Measurements from ENCODE around the gene ZG16. TPM values are rescaled to one million over a fixed set of nuclear protein-coding genes. Genes with fewer than 3 reads are reported as not detected.

Gene ZG16, protein sequence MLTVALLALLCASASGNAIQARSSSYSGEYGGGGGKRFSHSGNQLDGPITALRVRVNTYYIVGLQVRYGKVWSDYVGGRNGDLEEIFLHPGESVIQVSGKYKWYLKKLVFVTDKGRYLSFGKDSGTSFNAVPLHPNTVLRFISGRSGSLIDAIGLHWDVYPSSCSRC
- not detected in 2 replicates for polyA plus RNA-seq

GRCh38 chr16:29777576-29778350, at the start of gene ZG16:
TSS of gene ZG16 (plus strand) at chr16:29778256. CDS start at chr16:29779267, 1,011 bp downstream.

DNA sequence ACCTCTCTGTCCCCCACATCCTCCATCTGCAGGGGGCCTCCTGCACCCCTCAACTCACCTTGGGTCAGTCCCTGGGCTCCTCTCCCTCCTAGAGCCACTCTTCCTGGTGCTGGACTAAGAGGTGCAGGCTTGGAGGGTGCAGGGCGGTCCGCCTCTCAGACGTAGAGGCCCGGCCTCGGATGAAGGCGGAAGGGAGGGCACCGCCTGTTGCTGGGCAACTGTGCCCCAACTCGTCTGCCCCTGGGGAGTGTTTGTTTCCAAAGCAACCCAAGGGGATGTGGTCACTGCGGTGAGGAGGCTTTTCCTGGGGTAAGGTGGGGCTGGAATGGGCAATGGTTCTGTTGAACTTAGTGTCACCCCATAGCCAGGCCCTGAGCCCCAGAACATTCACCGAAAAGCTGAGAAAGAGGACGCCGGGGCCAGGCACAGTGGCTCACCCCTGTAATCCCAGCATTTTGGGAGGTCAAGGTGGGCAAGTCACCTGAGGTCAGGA, 32.2 kb upstream of the ZG16 start, which contains the start of gene C16orf54:
C16orf54 (minus strand) TSS at position 138 of the 493 bp plus-strand sequence. CDS start 1,039 bp downstream, outside the sequence.

GRCh38 chr16:29790183-29790948, 12.3 kb downstream of the ZG16 start, which contains the start of gene KIF22:
TSS of gene KIF22 (plus strand) at chr16:29790751. CDS start at chr16:29790760, 9 bp downstream.

DNA sequence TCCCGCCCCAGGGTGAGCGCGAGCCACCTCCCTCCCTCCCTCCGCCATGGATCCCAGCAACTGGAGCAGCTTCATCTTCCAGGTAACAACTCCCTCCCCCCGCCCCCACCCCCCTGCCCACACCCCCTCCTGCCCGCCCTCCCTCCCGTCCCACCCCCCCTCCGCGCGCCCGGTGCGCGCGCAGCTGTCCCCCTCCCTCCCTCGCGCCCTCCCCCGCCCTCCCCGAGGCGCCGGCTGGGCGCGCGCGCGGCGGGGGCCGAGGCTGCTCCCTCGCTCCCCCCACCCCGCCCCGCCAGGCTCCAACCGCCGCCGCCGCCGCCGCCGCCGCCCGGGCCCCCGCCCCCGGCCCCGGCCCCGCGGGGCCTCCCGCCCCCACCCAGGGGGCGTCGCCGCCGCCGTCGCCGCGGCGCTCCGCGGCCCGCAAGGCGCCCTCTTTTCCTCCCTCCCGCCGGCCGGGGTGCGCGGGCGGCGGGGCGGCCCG, 28.1 kb downstream of the ZG16 start, which contains the start of gene MAZ:
MAZ (plus strand) TSS at position 431 of the 481 bp plus-strand sequence. CDS start 173 bp downstream, outside the sequence.

DNA sequence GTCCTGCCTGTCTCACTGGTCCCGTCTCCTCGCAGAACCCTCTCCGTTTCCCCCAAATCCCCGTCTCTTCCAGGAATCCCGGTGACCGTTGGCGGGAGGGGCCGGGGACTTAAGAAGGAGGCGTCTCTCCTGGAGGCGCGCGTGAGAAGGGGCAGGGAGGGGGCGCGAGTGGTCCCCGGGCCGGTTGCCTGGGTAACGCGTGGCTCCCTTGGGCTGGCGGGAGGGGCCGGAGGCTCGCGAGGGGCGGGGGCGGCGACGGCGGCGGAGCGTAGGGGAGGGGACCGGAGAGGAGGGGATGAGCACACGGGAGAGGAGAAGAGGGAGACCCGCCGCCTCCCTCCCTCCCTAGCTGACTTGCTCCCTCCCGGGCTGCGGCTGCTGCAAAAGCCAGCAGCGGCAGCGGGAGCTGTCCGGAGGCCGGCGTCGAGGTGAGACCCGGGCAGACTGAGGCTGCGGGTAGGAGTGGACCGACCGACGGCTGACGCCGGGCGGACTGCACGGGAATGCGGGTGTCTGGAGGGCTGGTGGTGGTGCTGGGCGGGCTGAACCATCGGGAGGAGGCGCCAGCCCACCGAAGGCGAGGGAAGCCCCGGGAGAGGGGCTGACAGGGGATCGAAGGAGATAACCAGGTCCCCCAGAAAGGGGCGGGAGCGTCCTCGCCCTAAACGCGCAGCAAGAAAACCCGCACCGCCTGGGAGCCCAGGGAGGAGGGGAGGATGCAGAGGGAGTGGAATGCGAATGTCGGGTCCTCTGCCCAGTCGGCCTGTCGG, 34.0 kb downstream of the ZG16 start, which contains the start of gene PRRT2:
PRRT2 (plus strand) TSS at position 298 of the 770 bp plus-strand sequence. CDS start 862 bp downstream, outside the sequence.

DNA sequence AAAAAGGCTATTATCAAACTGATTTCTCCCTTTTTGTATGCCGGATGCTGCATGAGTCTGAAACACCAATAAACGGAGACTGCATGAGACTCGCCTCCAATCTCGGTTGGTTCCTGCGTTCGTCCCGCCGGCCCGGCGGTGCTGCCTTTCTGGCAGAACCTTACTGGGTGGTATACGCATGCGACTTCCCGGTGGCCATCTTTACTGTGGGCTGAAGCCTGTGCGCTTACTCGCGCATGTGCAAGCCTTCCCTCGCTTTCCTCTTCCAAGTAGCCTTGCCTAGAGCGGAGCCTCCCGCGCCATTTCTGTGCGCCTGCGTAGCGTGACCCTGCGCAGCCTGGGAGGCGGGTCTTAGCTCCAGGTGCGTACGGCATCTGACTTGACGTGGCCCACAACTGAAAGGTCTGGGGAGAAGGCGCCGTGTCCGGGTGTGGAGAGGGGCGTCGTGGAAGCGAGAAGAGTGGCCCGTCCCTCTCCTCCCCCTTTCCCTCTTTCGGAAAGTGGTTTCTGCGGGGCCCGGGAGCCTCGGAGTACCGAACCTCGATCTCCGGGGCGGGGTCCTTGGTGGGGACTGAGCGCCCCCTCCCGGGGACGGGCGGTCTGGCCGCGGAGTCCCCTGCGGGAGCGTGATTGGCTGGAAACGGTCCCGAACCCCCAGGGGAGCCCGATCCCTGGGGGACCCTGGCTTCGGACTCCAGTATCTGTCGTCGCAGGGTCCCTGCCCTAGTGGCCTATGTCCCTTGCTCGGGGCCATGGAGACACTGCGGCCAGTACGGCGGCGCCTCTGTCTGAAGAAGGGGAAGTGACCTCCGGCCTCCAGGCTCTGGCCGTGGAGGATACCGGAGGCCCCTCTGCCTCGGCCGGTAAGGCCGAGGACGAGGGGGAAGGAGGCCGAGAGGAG, 38.0 kb downstream of the ZG16 start, which contains the start of gene PAGR1:
PAGR1 (plus strand) TSS at position 360 of the 901 bp plus-strand sequence; CDS start at position 734, 374 bp downstream.

GRCh38 chr16:29820271-29820701, 42.2 kb downstream of the ZG16 start, which contains the start of gene MVP:
TSS of gene MVP (plus strand) at chr16:29820462. CDS start at chr16:29830550, 10,088 bp downstream.

Other genes with a start within 250 kb of the ZG16 start
- gene SPN, start 115.0 kb upstream of the ZG16 start, polyA plus RNA-seq = not detected in 2 replicates
- gene QPRT, start 99.1 kb upstream of the ZG16 start, polyA plus RNA-seq = 1.3 and 2.5 TPM in 2 replicates
- not detected in 2 replicates for gene C16orf54, start 32.3 kb upstream of the ZG16 start, polyA plus RNA-seq
- gene KIF22, start 12.5 kb downstream of the ZG16 start, polyA plus RNA-seq = 19.1 and 28.6 TPM in 2 replicates
- 2.0 and 5.5 TPM in 2 replicates for gene MAZ, start 28.3 kb downstream of the ZG16 start, polyA plus RNA-seq
- gene PRRT2, start 33.9 kb downstream of the ZG16 start, polyA plus RNA-seq = 0.83 and 7.5 TPM in 2 replicates
- gene PAGR1, start 37.9 kb downstream of the ZG16 start, polyA plus RNA-seq = 5.4 and 6.4 TPM in 2 replicates
- 0.56 and 0.76 TPM in 2 replicates for gene MVP, start 42.2 kb downstream of the ZG16 start, polyA plus RNA-seq
- 38.9 and 58.0 TPM in 2 replicates for gene CDIPT, start 85.0 kb downstream of the ZG16 start, polyA plus RNA-seq
- gene SEZ6L2, start 121.3 kb downstream of the ZG16 start, polyA plus RNA-seq = 97.4 and 138 TPM in 2 replicates
- gene ASPHD1, start 122.2 kb downstream of the ZG16 start, polyA plus RNA-seq = 5.0 and 9.3 TPM in 2 replicates
- 11.7 and 17.7 TPM in 2 replicates for gene KCTD13, start 148.0 kb downstream of the ZG16 start, polyA plus RNA-seq
- 19.7 TPM in 2 replicates for gene TMEM219, start 183.8 kb downstream of the ZG16 start, polyA plus RNA-seq
- gene TAOK2, start 195.6 kb downstream of the ZG16 start, polyA plus RNA-seq = 0.43 and 0.56 TPM in 2 replicates
- 3.3 and 6.6 TPM in 2 replicates for gene HIRIP3, start 217.4 kb downstream of the ZG16 start, polyA plus RNA-seq
- gene INO80E, start 218.0 kb downstream of the ZG16 start, polyA plus RNA-seq = 0.06 and 1.5 TPM in 2 replicates
- gene DOC2A, start 232.8 kb downstream of the ZG16 start, polyA plus RNA-seq = 2.3 and 11.0 TPM in 2 replicates
- gene C16orf92, start 244.9 kb downstream of the ZG16 start, polyA plus RNA-seq = 0.36 TPM in 2 replicates